Stimulated activated CD8-positive, alpha-beta memory T cell treated with anti-CD3 and anti-CD28 coated beads, Interleukin-15, amount 100 ng/mL, for 48 hours (primary cell): ENCODE data around the gene TM7SF2.
"Not testable (repeated sequence)": the region's sequence is repeated elsewhere in the genome, so short reads cannot be mapped to it uniquely, and the experiment has no call there.

Experiments used
- DNase-seq, 2 donors: peaks; one replicate each; pipeline ENCODE4 v3.0.0-alpha.2; 2020; ENCODE audit warnings: low read depth in 2 of 2

TM7SF2 gene

GRCh38 chr11:65129649-65130441, 18.2 kb downstream of the TM7SF2 start:
- no peak for DNase-seq

DNA sequence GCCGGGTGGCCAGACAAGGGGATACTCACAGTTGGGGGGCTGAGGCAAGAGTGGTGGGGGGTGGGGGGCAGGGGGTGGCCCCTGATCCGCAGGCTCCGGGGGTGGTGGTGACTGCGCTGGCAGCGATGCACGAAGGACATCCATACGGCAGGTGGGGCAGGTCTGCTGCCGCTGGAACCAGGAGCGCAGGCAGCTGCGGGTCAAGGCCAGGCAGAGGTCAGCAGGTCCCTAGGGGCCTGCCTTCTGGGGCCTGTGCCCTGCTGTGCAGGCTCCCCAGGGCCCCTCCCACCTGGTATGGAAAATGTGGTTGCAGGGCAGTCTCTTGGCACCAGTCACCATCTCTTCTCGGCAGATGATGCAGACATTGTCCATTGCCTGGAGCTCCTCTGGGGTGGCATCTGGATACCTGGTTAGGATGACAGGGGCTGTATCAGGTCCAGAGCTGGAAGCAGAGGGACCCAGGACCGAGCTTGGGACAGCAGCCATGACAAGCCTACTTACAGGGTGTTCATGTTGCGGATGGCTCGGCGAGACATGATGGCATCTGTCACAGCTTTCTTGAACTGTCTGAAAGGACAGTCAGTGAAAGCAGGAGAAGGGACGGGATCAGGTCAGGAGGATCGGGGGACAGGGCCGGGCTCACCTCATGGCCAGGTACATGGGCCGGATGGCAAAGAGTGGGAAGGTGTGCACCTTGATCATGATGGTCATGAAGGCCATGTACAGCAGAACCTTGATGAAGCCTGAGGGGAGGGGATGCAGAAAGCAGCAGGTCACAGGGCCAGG, 19.2 kb downstream of the TM7SF2 start:
- no peak for DNase-seq

DNA sequence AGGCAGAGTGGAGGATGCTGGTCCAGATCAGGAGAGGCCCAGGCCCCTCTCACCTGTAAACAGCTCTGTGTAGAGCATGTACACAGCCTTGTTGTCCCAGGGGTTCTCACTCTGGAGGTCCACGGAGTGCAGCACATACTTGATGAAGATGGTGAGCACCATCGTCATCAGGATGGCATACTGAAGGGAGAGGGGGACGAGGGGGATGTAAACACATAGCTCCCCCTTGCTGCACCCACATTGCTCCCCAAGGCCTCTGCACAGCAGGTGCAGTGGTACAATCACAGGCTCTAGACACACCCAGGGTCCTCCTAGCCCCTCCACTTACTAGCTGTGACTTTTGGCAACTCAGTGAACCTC, 19.7 kb downstream of the TM7SF2 start:
- no peak for DNase-seq

- DNase-seq, result no peak
Observed at GRCh38 chr11:65131895-65132237, 20.2 kb downstream of the TM7SF2 start.

GRCh38 chr11:65132238-65132987, 20.7 kb downstream of the TM7SF2 start:
- no peak for DNase-seq

GRCh38 chr11:65132988-65133700, 21.5 kb downstream of the TM7SF2 start:
- no peak for DNase-seq

DNA sequence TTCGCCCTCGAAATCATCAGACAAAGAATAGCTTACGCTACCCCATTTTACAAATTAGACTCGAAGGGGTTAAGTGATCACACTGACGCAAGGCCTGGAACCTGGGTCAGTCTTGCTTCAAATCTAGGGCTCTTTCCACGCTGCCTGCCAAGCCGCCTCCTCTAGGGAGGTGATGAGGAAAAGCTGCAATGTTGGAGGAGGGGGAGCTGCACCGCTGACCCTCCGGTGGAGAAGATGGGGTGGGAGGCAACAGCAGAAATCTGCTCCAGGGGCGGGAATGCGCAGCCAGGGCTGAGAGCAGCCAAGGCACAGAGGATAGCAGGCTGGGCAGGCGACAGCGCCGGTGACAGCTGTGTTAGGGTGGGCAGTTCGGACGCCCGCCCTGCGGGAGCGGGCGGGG, 22.1 kb downstream of the TM7SF2 start:
- no peak for DNase-seq

DNA sequence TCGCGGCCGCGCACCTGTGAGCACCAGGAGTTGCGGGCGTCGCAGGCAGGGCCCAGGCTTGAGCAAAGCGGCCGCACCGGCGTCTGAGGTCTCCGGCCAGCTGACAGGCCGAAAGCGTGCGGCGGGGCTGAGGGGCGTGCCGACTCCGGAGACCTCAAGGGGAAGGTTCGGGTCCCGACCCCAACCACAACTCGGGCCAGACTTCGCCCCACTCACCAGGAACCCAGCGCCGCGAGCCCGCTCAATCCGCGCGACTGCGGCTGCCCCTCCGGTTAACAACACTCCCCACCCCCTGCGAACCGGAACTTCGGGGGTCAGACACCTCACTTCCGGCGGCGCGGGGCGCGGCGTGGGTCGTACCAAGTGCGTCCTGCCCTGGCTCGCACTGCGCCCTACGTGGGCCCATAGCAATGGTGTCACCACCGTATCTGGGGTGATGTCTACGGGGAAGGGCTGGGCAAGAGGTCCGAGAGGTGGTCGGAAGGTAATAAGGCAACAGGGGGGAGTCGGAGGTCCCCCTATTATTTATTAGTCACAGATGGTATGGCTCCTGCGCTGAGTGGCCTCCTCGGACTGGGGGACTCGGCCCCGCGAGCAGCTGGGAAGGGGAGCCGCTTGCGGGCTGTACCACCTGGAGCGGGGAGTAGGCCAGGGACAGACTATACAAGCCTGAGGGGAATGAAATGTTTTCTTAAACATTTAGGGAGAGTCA, 22.7 kb downstream of the TM7SF2 start, which contains the start of gene SYVN1:
Gene SYVN1, minus strand, starts transcription at position 280 of the 712 bp plus-strand sequence. CDS start 918 bp downstream, outside the sequence.
- DNase-seq, result peak; percentile 84 to 86

- peak; percentile 70 to 73 for DNase-seq
Observed at GRCh38 chr11:65134952-65135632, 23.4 kb downstream of the TM7SF2 start.

GRCh38 chr11:65135633-65136145, 24.0 kb downstream of the TM7SF2 start:
- no peak for DNase-seq

- no peak for DNase-seq
Observed at GRCh38 chr11:65136515-65137096, 24.9 kb downstream of the TM7SF2 start.

- DNase-seq, result no peak
Observed at GRCh38 chr11:65141896-65142494, 30.3 kb downstream of the TM7SF2 start.

DNA sequence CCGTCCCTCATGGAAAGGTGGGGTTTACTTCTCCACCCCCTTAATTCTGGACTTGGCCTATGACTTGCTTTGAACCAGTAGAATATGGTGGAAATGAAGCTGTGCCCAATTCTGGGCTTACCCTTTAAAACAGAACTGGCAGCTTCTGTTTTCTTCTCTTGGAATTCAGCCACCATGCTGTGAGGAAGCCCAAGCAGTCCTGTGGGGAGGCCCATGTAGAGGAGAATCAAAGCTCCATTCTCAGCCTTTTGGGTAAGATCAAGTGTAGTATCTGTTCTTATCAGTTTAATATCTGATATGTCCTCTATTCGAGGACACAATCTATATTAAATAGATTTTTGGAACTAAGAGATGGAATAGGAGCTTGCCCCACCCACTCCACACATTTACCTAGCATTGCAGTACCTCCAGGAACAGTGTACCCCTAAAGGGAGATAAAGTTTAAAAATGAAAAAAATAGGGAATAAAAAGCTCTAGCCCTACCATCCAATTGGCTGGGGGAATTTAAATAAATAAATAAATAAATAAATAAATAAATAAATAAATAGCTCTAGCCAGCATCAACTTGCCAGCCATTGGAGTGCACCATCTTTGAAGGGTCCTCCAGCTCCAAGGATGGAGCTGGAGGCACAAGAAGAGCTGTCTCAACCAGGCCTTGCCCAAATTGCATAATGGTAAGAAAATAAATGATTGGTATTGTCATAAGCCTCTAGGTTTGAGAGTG, 35.8 kb downstream of the TM7SF2 start:
- no peak for DNase-seq

GRCh38 chr11:65148657-65149056, 37.0 kb downstream of the TM7SF2 start:
- DNase-seq, result no peak

- not testable (repeated sequence) for DNase-seq
Observed at GRCh38 chr11:65150131-65150508, 38.4 kb downstream of the TM7SF2 start.

DNA sequence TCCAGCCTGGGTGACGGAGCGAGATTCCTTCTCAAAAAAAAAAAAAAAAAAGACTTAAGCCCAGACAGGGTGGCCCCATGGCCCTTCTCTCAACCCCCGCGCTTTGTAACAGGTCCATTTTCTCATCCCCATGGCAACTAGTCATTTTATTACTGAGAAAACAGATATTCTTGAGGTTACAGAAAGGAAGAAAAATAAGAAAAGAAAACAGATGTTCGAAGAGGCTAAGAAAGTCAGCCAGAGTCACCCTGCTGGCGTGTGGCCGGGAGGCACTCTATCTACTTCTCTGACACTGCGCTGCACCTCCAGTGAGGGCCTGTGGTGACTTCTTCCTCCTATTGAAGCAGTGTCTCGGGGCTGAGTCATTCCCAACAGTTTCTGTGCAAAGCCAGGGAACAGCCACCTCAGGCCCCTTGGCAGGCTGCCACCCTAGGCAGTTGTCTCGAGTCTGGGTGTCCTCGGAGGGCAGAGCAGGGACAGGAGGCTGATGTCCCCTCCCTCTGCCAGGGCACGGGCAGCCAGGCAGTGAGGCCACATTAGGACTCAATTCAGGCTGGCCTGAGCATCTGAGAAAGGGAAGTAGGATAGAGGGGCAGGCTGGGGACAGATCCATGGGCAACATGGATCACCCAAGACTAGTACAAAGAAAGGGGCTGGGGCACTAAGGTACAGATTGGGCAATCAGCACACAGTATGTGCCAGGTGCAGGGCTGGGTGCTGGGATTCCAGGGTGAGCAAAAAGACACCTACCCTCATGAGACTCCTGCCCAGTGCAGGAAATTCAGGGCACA, 39.0 kb downstream of the TM7SF2 start:
- peak; percentile 17 to 41 for DNase-seq

DNA sequence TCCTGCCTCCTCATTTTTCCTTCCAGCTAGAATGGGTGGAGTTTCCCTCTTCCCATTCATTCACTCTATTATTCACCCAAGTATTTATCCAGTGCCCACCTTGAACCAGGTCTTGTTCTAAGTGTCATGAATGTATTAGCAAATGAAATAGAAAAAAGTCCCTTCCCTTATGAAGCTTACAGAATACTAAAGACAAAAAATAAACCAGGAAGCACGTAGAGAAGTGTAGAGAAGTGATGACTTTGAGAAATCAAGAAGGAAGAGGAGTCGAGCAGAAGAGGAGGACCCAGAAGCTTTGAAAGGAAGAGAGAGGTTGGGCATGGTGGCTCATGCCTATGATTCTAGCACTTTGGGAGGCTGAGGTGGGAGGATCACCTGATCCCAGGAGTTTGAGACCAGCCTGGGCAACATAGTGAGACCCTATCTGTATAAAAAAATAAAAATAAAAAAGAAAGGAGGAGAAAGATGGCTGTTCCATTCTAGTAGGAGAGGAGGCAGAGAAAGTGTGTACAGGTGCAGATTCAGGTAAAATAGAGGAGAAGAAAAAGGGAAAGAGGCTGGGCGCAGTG, 39.7 kb downstream of the TM7SF2 start:
- DNase-seq, result no peak

DNA sequence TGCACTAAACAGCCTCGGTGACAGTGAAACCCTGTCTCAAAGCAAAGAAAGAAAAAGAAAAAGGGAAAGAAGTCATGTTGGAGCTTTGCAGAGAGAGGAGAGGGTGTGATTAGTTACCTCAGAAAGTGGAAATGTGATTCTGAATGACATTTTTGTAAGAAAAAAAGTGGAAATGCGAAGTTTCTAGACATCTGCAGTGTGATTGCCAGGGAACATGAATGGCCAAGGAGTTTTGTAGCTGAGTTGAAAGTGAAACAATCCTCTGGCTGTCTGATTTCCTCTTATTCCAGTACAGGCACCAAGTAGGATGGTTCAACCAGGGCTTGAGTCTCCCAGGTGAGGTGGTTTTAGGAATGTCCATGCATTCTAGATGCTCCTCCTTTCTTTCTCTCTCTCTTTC, 40.5 kb downstream of the TM7SF2 start:
- DNase-seq, result no peak
